Chondrocyte (in vitro differentiated cells): ENCODE measurements around the gene ZNF169. TPM values are rescaled to one million over a fixed set of nuclear protein-coding genes. Genes with fewer than 3 reads are reported as not detected.
A peak's percentile ranks its signal among the peaks of the same experiment; 100 is the strongest.

Experiments
- DNase-seq: peaks from one replicate; pipeline ENCODE4 v3.0.0; 2021; ENCODE audit warnings: mixed read lengths, low spot score
- H3K27ac Mint-ChIP-seq: one replicate; pipeline ENCODE4 v1.8.0; 2021; ENCODE audit warnings: mild to moderate bottlenecking, moderate library complexity, mixed read lengths; ENCODE audit not compliant: unreplicated experiment
- H3K27me3 Mint-ChIP-seq: 2 replicates; pipeline ENCODE4 v1.8.0; 2021; ENCODE audit warnings: low read depth, mixed read lengths
- H3K36me3 Mint-ChIP-seq: 2 replicates; pipeline ENCODE4 v1.8.0; 2021; ENCODE audit warnings: low read depth, mixed read lengths
- H3K4me1 Mint-ChIP-seq: 2 replicates; pipeline ENCODE4 v1.8.0; 2021; ENCODE audit warnings: low read depth, mild to moderate bottlenecking, mixed read lengths
- H3K4me3 Mint-ChIP-seq: one replicate; pipeline ENCODE4 v1.8.0; 2021; ENCODE audit warnings: mild to moderate bottlenecking, moderate library complexity, mixed read lengths; ENCODE audit not compliant: unreplicated experiment
- H3K9me3 Mint-ChIP-seq: 2 replicates; pipeline ENCODE4 v1.8.0; 2021; ENCODE audit warnings: low read depth, mixed read lengths
- total RNA-seq: library from RNA; stranded (reverse); gene quantifications from 3 replicates; pipeline ENCODE4 v1.2.1, GENCODE V29; 2021
- TF ChIP-seq, protein P1 (sequence below): fragments of 200-600 bp; sonication (generic); IDR thresholded peaks from 2 replicates; pipeline ENCODE4 v1.5.0; 2021; ENCODE audit warnings: antibody characterized with exemption, mild to moderate bottlenecking, moderate library complexity

The ZNF169 gene
- total RNA-seq, 1 donor from 2014 or later, result 3.1 TPM

DNA sequence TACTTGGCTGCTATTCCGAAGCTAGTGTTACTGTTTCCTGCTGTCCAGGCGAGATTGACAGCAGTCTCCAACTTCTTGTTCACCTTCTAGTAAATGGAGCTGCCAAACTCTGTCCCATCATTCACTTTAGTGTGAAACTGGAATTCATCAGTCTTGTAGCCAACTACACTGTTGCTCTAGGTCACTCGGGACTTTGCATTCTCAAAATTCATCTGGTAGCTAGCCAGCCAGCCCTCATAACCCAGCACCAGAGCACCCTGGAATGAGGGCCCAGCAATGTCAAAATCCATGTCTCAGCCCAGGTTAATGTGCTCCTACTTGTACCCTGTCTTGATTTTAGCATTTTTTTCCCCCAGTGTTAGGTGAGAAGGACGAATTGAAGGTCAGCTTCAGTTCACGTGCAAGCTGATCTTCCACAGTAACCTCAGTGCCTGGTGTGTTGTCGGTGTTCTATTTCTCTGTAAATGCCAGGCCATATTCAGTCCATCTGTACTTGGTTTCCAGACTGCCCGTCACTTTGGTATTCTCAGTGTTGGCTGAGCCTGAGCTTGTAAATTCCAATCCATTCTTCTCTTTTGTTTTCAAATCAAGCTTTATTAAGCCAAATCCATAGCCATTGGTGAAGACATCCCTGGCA is 28.9 kb downstream of the ZNF169 start:
- Mint-ChIP-seq H3K9me3 (peaks cover 7% of the 10 kb centered on the region), H3K27ac (no peak overlapping the region), H3K4me1 (peaks cover 63% of the 10 kb centered on the region), H3K4me3 (no peak overlapping the region), H3K27me3 (no peaks in the 10 kb centered on the region), H3K36me3 (peaks cover 8% of the 10 kb centered on the region)
- DNase-seq, result no peak
- TF ChIP-seq, protein P1, sequence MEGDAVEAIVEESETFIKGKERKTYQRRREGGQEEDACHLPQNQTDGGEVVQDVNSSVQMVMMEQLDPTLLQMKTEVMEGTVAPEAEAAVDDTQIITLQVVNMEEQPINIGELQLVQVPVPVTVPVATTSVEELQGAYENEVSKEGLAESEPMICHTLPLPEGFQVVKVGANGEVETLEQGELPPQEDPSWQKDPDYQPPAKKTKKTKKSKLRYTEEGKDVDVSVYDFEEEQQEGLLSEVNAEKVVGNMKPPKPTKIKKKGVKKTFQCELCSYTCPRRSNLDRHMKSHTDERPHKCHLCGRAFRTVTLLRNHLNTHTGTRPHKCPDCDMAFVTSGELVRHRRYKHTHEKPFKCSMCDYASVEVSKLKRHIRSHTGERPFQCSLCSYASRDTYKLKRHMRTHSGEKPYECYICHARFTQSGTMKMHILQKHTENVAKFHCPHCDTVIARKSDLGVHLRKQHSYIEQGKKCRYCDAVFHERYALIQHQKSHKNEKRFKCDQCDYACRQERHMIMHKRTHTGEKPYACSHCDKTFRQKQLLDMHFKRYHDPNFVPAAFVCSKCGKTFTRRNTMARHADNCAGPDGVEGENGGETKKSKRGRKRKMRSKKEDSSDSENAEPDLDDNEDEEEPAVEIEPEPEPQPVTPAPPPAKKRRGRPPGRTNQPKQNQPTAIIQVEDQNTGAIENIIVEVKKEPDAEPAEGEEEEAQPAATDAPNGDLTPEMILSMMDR, result no peak

DNA sequence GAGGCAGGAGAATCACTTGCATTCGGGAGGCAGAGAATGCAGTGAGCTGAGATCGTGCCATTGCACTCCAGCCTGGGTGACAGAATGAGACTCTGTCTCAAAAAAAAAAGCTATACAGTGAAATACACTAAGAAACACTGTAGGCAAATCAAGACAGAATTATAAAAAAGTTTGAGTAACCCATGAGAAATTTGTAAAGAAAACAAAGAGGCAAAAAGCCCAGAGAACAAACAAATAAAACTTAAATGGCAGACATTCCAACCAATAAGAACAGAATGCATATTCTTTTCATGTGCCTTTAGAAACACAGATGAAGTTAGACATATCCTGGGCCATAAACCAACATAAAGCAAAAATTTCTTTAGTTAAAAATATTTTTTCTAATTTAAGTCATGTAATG is 30.6 kb downstream of the ZNF169 start:
- H3K27ac Mint-ChIP-seq, result peak overlapping the region; percentile 88
- peaks cover 5% of the 10 kb centered on the region for H3K36me3 Mint-ChIP-seq
- H3K4me1 Mint-ChIP-seq, result peaks cover 63% of the 10 kb centered on the region
- H3K27me3 Mint-ChIP-seq, result no peaks in the 10 kb centered on the region
- H3K9me3 Mint-ChIP-seq, result peaks cover 6% of the 10 kb centered on the region
- TF ChIP-seq, protein P1, result no peak
- no peak for DNase-seq
- peak overlapping the region; percentile 33 for H3K4me3 Mint-ChIP-seq

GRCh38 chr9:94298949-94299599 is 40.0 kb downstream of the ZNF169 start:
- H3K27ac Mint-ChIP-seq, result no peak overlapping the region
- DNase-seq, result no peak
- no peaks in the 10 kb centered on the region for H3K9me3 Mint-ChIP-seq
- H3K36me3 Mint-ChIP-seq, result peaks cover 3% of the 10 kb centered on the region
- H3K27me3 Mint-ChIP-seq, result no peaks in the 10 kb centered on the region
- H3K4me1 Mint-ChIP-seq, result no peaks in the 10 kb centered on the region
- TF ChIP-seq, protein P1, result no peak
- no peak overlapping the region for H3K4me3 Mint-ChIP-seq

- Mint-ChIP-seq H3K4me1 (no peaks in the 10 kb centered on the region), H3K9me3 (no peaks in the 10 kb centered on the region), H3K4me3 (no peak overlapping the region), H3K27ac (no peak overlapping the region), H3K36me3 (peaks cover 3% of the 10 kb centered on the region), H3K27me3 (no peaks in the 10 kb centered on the region)
- TF ChIP-seq, protein P1, result no peak
- DNase-seq, result no peak
Measured at GRCh38 chr9:94300470-94301301, 41.6 kb downstream of the ZNF169 start.

- no peaks in the 10 kb centered on the region for H3K4me1 Mint-ChIP-seq
- peaks cover 3% of the 10 kb centered on the region for H3K36me3 Mint-ChIP-seq
- no peak overlapping the region for H3K27ac Mint-ChIP-seq
- H3K4me3 Mint-ChIP-seq, result no peak overlapping the region
- TF ChIP-seq, protein P1, result no peak
- H3K27me3 Mint-ChIP-seq, result no peaks in the 10 kb centered on the region
- DNase-seq, result no peak
- H3K9me3 Mint-ChIP-seq, result no peaks in the 10 kb centered on the region
Measured at GRCh38 chr9:94301583-94301982, 42.5 kb downstream of the ZNF169 start.
